PC-3 (cell line): ENCODE data around the gene TOB1. TPM values are rescaled to one million over a fixed set of nuclear protein-coding genes. Genes with fewer than 3 reads are reported as not detected.

Experiments used
- ATAC-seq: fragments of 200-7000 bp; cut with Tn5 transposase; 2 replicates; pipeline ENCODE4 v1.9.1; 2020; ENCODE audit warnings: mild to moderate bottlenecking, moderate library complexity
- BruUV-seq: library from RNA; stranded (reverse); fragments of 400-500 nt; replicated peaks from 2 replicates; lab custom pipeline; 2021; lab: Mats Ljungman, UMichigan
- CTCF ChIA-PET: fragments of 300-600 bp; sonication (Branson Sonifier 250); formaldehyde crosslinking; loops from one replicate; lab custom pipeline; 2022; ENCODE audit warnings: antibody characterized with exemption; lab: Charles Lee
- POLR2A ChIA-PET: fragments of 300-600 bp; sonication (Branson Sonifier 250); formaldehyde crosslinking; loops from one replicate; lab custom pipeline; 2022; ENCODE audit warnings: antibody characterized with exemption; ENCODE audit not compliant: unreplicated experiment; lab: Charles Lee
- DNase-seq: peaks from one replicate; pipeline ENCODE4 v3.0.0-alpha.2; 2015
- H2AFZ ChIP-seq: fragments of 300-600 bp; sonication (generic); 2 replicates; pipeline ENCODE4 v1.6.0; 2016; ENCODE audit warnings: antibody characterized with exemption, low read length
- H3F3A ChIP-seq: fragments of 300-600 bp; sonication (generic); one replicate; pipeline ENCODE4 v1.6.0; 2017; ENCODE audit warnings: antibody characterized with exemption, low read length, control low read depth, mild to moderate bottlenecking; ENCODE audit not compliant: unreplicated experiment
- H3K27ac ChIP-seq: fragments of 300-600 bp; sonication (generic); 2 replicates; pipeline ENCODE4 v1.5.1; 2016; ENCODE audit warnings: mild to moderate bottlenecking, low read length
- H3K27me3 ChIP-seq: fragments of 300-600 bp; sonication (generic); 2 replicates; pipeline ENCODE4 v1.6.1; 2016; ENCODE audit warnings: low read length, mixed read lengths
- H3K36me3 ChIP-seq: fragments of 300-600 bp; sonication (generic); 2 replicates; pipeline ENCODE4 v1.6.1; 2016; ENCODE audit warnings: low read depth, mixed run types, low read length, mixed read lengths
- H3K4me1 ChIP-seq: fragments of 300-600 bp; sonication (generic); 2 replicates; pipeline ENCODE4 v1.5.1; 2016; ENCODE audit warnings: low read length; ENCODE audit not compliant: insufficient read depth
- H3K4me2 ChIP-seq: fragments of 300-600 bp; sonication (generic); 2 replicates; pipeline ENCODE4 v1.6.0; 2016; ENCODE audit warnings: low read length
- H3K4me3 ChIP-seq: fragments of 300-600 bp; sonication (generic); 2 replicates; pipeline ENCODE4 v1.5.1; 2016; ENCODE audit warnings: mild to moderate bottlenecking, low read length, mixed read lengths
- H3K79me2 ChIP-seq: fragments of 300-600 bp; sonication (generic); 2 replicates; pipeline ENCODE4 v1.6.1; 2017; ENCODE audit warnings: low read length, mixed read lengths
- H3K9ac ChIP-seq: fragments of 300-600 bp; sonication (generic); 2 replicates; pipeline ENCODE4 v1.6.0; 2016; ENCODE audit warnings: mild to moderate bottlenecking, low read length
- H3K9me2 ChIP-seq: fragments of 300-600 bp; sonication (generic); replicated peaks from 2 replicates; pipeline ENCODE4 v1.6.1; 2016; ENCODE audit warnings: mixed run types, low read length, mixed read lengths
- H3K9me3 ChIP-seq: fragments of 300-600 bp; sonication (generic); 2 replicates; pipeline ENCODE4 v1.6.1; 2016; ENCODE audit warnings: low read length, mixed read lengths
- H4K20me1 ChIP-seq: fragments of 300-600 bp; sonication (generic); 2 replicates; pipeline ENCODE4 v1.6.1; 2016; ENCODE audit warnings: low read length, mixed read lengths
- EZH2 ChIP-seq: fragments of 300-600 bp; sonication (generic); IDR thresholded peaks from one replicate; pipeline ENCODE4 v1.6.1; 2017; ENCODE audit warnings: antibody characterized with exemption, mild to moderate bottlenecking, low read length; ENCODE audit not compliant: unreplicated experiment
- EZH2phosphoT487 ChIP-seq: fragments of 300-600 bp; sonication (generic); IDR thresholded peaks from 2 replicates; pipeline ENCODE4 v1.6.1; 2018; ENCODE audit warnings: mild to moderate bottlenecking, antibody characterized with exemption, low read length, borderline replicate concordance
- intact Hi-C: fragments of 100-400 bp; cut with micrococcal nuclease; formaldehyde crosslinking; loops from 2 replicates; pipeline ENCODE4 v1.9.0; 2023
- total RNA-seq: library from RNA; depleted of rRNA; stranded (reverse); fragments of >200 nt; gene quantifications from 2 replicates; pipeline ENCODE4 v1.2.3, GENCODE V29; 2014
- TF ChIP-seq, protein P1 (sequence below): fragments of 300-600 bp; sonication (generic); conservative IDR thresholded peaks from 2 replicates; pipeline ENCODE4 v1.5.1; 2017; ENCODE audit warnings: antibody characterized with exemption, low read depth, mild to moderate bottlenecking, low read length

TOB1 gene
- total RNA-seq, 1 experiment from 2014 or later = 28.7 TPM

DNA sequence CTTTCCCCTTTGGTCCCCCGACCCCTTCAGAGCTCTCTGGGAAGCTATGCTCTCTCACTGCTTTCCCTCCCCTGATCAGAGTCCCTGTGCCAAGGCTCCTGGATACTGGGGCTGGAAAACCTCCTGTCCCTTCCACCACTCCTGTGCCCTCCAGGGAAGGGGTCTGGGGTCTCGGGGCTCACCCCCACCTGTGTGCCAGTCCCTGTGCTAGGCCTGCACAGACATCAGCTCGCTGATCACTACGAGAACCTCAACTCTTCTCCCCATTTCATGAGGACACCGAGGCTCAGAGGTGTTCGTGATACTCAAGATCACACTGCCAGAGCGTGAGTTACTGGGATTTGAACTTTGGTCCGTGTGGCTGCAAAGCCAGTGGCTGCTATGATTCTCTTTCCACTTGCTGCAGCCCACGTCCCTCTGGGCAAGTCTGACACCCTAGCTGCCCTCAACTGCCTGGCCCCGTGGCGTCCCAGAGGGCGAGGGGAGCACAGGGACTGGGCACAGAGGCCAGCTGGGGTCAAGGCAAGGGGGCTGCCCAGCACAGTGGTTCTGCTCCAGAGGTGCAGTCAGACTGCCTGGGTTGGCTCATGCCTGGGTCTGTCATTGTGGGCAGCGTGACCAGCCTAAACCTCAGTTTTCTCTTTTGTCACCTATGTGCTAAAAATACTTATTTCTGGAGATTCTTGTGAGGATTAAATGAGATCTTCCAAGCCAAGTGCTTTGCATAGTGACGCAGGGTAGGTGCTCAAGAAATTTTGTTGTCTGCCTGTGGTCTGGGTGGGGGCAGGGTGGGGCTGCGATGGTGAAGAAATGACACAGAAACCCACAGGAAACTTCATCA, 43.8 kb upstream of the TOB1 start:
- ChIA-PET POLR2A (no interaction called here), CTCF (no interaction called here)
- no peaks in the 10 kb centered on the region for H3K9me3 ChIP-seq
- ATAC-seq = no peak
- H3K4me1 ChIP-seq = peaks cover 9% of the 10 kb centered on the region
- no peaks in the 10 kb centered on the region for H3K9me2 ChIP-seq
- H3K27ac ChIP-seq = no peak overlapping the region
- no peak for TF ChIP-seq EZH2phosphoT487
- TF ChIP-seq, protein P1, sequence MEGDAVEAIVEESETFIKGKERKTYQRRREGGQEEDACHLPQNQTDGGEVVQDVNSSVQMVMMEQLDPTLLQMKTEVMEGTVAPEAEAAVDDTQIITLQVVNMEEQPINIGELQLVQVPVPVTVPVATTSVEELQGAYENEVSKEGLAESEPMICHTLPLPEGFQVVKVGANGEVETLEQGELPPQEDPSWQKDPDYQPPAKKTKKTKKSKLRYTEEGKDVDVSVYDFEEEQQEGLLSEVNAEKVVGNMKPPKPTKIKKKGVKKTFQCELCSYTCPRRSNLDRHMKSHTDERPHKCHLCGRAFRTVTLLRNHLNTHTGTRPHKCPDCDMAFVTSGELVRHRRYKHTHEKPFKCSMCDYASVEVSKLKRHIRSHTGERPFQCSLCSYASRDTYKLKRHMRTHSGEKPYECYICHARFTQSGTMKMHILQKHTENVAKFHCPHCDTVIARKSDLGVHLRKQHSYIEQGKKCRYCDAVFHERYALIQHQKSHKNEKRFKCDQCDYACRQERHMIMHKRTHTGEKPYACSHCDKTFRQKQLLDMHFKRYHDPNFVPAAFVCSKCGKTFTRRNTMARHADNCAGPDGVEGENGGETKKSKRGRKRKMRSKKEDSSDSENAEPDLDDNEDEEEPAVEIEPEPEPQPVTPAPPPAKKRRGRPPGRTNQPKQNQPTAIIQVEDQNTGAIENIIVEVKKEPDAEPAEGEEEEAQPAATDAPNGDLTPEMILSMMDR = no peak
- TF ChIP-seq EZH2 = no peak
- intact Hi-C loops = no loop called here
- no peaks in the 10 kb centered on the region for H3K79me2 ChIP-seq
- no peak overlapping the region for H3K9ac ChIP-seq
- H3K4me2 ChIP-seq = no peak overlapping the region
- H2AFZ ChIP-seq = no peak overlapping the region
- no peaks in the 10 kb centered on the region for H3K27me3 ChIP-seq
- H3K4me3 ChIP-seq = no peak overlapping the region
- no TSS peak for BruUV-seq
- H3F3A ChIP-seq = no peaks in the 10 kb centered on the region
- H3K36me3 ChIP-seq = no peaks in the 10 kb centered on the region
- H4K20me1 ChIP-seq = no peaks in the 10 kb centered on the region
- no peak for DNase-seq

DNA sequence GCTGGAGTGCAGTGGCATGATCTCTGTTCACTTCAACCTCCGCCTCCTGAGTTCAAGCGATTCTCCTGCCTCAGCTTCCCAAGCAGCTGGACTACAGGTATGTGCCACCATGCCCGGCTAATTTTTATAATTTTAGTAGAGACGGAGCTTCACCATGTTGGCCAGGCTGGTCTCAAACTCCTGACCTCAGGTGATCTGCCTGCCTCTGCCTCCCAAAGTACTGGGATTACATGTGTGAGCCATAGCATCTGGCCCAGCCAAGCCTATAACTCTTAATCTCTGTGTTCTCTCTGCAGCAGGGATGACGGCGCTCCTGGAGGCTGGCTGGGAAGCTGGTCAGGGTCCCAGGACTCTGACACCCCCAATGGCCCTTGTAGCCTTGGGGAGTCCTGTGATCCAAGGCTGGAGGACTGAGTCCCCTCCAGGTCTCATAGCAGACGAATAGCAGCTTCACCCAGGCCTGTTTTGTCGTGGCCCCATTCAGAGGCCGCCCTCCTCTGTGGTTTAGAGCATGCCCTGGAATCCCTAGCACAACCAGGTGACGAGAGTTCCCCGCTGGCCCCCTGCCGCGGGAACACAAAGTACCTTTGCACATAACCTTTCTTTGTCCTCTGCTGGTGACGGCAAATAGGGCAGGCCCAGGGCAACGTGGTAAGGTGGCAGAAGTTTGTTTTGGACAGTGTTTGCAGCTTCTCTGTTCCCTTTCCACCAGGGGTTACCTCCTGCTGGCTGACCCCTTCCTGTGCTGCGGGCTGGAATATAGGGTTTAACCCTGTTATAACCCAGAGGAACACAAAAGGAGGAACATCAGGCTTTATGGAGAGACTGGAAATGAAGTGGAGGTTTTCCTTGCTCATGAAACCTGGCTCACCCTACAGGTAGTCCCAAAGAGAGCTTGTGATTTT, 43.0 kb upstream of the TOB1 start:
- no peak overlapping the region for H3K4me3 ChIP-seq
- no peak overlapping the region for H3K4me2 ChIP-seq
- H4K20me1 ChIP-seq = no peaks in the 10 kb centered on the region
- no peaks in the 10 kb centered on the region for H3K79me2 ChIP-seq
- H3F3A ChIP-seq = no peaks in the 10 kb centered on the region
- no peak overlapping the region for H3K9ac ChIP-seq
- no peak overlapping the region for H3K27ac ChIP-seq
- no peak overlapping the region for H2AFZ ChIP-seq
- ATAC-seq (peak; percentile 19; the same call in 1 of the 2 replicates), DNase-seq (no peak)
- CTCF ChIA-PET = no interaction called here
- peaks cover 16% of the 10 kb centered on the region for H3K4me1 ChIP-seq
- POLR2A ChIA-PET = no interaction called here
- BruUV-seq = no TSS peak
- intact Hi-C loops = no loop called here
- no peaks in the 10 kb centered on the region for H3K9me2 ChIP-seq
- H3K27me3 ChIP-seq = no peaks in the 10 kb centered on the region
- H3K9me3 ChIP-seq = no peaks in the 10 kb centered on the region
- H3K36me3 ChIP-seq = no peaks in the 10 kb centered on the region
- TF ChIP-seq EZH2 (no peak), EZH2phosphoT487 (no peak)
- TF ChIP-seq, protein P1 = no peak
